Ishikawa (cell line): Measurements from ENCODE around the gene FMNL2.

Experiments
- CREB1 ChIP-seq: IDR thresholded peaks from 2 replicates; pipeline ENCODE4 v1.6.1; 2012; ENCODE audit warnings: low read depth
- EGR1 ChIP-seq: IDR thresholded peaks from 2 replicates; pipeline ENCODE4 v1.6.1; 2012
- EP300 ChIP-seq: IDR thresholded peaks from 2 replicates; pipeline ENCODE4 v1.6.1; 2012; ENCODE audit warnings: borderline replicate concordance
- FOXM1 ChIP-seq: IDR thresholded peaks from 2 replicates; pipeline ENCODE4 v1.6.1; 2012; ENCODE audit warnings: low read depth, borderline replicate concordance
- RAD21 ChIP-seq: IDR thresholded peaks from 2 replicates; pipeline ENCODE4 v1.6.1; 2012; ENCODE audit warnings: low read depth
- REST ChIP-seq: IDR thresholded peaks from 2 replicates; pipeline ENCODE4 v1.6.1; 2012; ENCODE audit warnings: low read depth, mild to moderate bottlenecking
- TEAD4 ChIP-seq: IDR thresholded peaks from 2 replicates; pipeline ENCODE4 v1.6.1; 2012
- USF1 ChIP-seq: IDR thresholded peaks from 2 replicates; pipeline ENCODE4 v1.6.1; 2012
- ZBTB7A ChIP-seq: IDR thresholded peaks from 2 replicates; pipeline ENCODE4 v1.6.1; 2012; ENCODE audit warnings: low read depth
- TF ChIP-seq, protein P1 (sequence below): IDR thresholded peaks from 2 replicates; pipeline ENCODE4 v1.6.1; 2012

DNA sequence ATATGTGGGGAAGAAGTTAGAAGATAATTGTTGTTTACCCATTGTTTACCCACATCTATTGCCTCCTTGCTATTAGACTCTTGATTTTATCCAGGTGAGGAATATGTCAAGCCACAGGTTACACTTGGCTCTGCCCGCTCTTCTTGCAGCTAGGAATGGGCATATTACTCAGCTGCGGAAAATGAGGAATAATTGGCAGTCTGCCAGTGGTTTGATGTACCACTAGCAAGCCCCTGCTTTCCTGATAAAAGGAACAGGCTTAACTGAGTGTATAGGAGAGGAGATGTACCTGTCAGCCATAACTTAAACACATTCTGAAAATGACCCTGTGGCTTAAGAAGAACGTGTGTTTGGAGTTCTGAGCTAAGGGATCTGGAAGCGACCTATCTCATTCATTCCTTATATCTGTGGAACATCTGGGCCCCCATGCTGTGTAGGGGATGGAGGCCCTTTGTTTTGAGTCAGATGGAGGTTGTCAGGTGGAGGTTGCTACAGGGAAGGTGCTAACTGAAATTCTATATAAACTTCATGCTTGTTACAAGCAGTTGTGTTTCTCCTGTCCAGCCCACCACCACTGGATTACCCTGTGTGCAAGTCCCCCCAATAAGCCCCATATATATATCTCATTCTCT, 4.6 kb upstream of the FMNL2 start:
- TF ChIP-seq USF1 = no peak
- TF ChIP-seq CREB1 = no peak
- TF ChIP-seq EP300 = no peak
- no peak for TF ChIP-seq FOXM1
- TF ChIP-seq ZBTB7A = no peak
- TF ChIP-seq RAD21 = no peak
- no peak for TF ChIP-seq EGR1
- TF ChIP-seq, protein P1, sequence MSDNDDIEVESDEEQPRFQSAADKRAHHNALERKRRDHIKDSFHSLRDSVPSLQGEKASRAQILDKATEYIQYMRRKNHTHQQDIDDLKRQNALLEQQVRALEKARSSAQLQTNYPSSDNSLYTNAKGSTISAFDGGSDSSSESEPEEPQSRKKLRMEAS = no peak
- no peak for TF ChIP-seq TEAD4
- TF ChIP-seq REST = no peak
